Cardiac atrium fibroblast (primary cell): ENCODE results near the gene KRTAP19-8. TPM values are rescaled to one million over a fixed set of nuclear protein-coding genes. Genes with fewer than 3 reads are reported as not detected.

Source experiments
- total RNA-seq: library from RNA; depleted of rRNA; stranded (reverse); fragments of >200 nt; gene quantifications from 2 replicates; pipeline ENCODE4 v1.2.3, GENCODE V29; 2015

Gene KRTAP19-8, protein sequence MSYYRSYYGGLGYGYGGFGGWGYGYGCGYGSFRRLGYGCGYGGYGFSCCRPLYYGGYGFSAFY
- total RNA-seq = not detected in 2 replicates

DNA sequence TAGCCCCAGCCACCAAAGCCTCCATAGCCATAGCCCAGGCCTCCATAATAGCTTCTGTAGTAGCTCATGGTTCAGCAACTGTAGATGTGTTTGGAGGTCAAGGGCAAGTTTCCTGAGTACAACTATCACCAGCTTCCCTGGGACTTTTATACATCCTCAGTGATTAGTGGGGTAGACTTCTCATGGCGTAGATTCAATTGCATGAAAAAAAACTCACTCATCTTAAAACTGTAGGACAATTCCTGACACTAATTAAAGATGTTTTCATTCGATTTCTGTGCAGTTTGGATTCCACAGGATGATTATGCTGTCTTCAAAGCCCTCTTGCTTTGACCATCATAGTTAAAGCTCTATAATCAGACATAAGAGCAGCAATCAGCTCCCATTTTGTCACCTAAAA is at the start of gene KRTAP19-8:
KRTAP19-8 (minus strand) TSS at position 101 of the 400 bp plus-strand sequence; CDS start at position 68, 33 bp downstream.

Other genes with a start within 250 kb of the KRTAP19-8 start
- gene KRTAP8-1, start 225.2 kb downstream of the KRTAP19-8 start, total RNA-seq = not detected in 2 replicates
- gene KRTAP7-1, start 208.7 kb downstream of the KRTAP19-8 start, total RNA-seq = not detected in 2 replicates
- gene KRTAP11-1, start 156.9 kb downstream of the KRTAP19-8 start, total RNA-seq = not detected in 2 replicates